Vagina (tissue), 2 donors: ENCODE results near the gene ZSWIM1. TPM values are rescaled to one million over a fixed set of nuclear protein-coding genes. Genes with fewer than 3 reads are reported as not detected.
A peak's percentile ranks its signal among the peaks of the same experiment; 100 is the strongest.

Experiments used
- DNase-seq, 2 donors: peaks; one replicate each; pipeline ENCODE4 v3.0.0-alpha.2; 2017; ENCODE audit errors: extremely low spot score in 2 of 2
- H3K27ac ChIP-seq: fragments of 200-600 bp; sonication (generic); one replicate; pipeline ENCODE4 v1.5.1; 2019
- H3K27me3 ChIP-seq: fragments of 200-600 bp; sonication (generic); one replicate; pipeline ENCODE4 v1.5.1; 2019
- H3K36me3 ChIP-seq, 2 donors: fragments of 200-600 bp; sonication (generic); one replicate each; pipeline ENCODE4 v1.5.1; 2017 to 2019
- H3K4me1 ChIP-seq: fragments of 200-600 bp; sonication (generic); one replicate; pipeline ENCODE4 v1.5.1; 2019
- H3K4me3 ChIP-seq, 2 donors: fragments of 200-600 bp; sonication (generic); 1 replicate in 1 of 2; 2 replicates in 1 of 2; pipeline ENCODE4 v1.5.1; 2016 to 2019
- H3K9me3 ChIP-seq: fragments of 200-600 bp; sonication (generic); one replicate; pipeline ENCODE4 v1.5.1; 2019
- CTCF ChIP-seq, 3 experiments: fragments of 450-650 bp in 2 of 3; fragments of 200-600 bp in 1 of 3; sonication (generic) in 1 of 3; IDR thresholded peaks; one replicate each; pipeline ENCODE4 v1.5.1; 2017 to 2019; ENCODE audit warnings: antibody characterized with exemption in 3 of 3, mild to moderate bottlenecking in 2 of 3, moderate library complexity in 2 of 3
- POLR2A ChIP-seq, 2 donors: fragments of 450-650 bp; IDR thresholded peaks; one replicate each; pipeline ENCODE4 v1.6.1; 2017; ENCODE audit warnings: antibody characterized with exemption in 2 of 2, mild to moderate bottlenecking in 2 of 2, moderate library complexity in 2 of 2
- POLR2AphosphoS5 ChIP-seq, 2 donors: sonication (generic); formaldehyde crosslinking; IDR thresholded peaks; one replicate each; pipeline ENCODE4 v1.9.0; 2017; ENCODE audit warnings: antibody characterized with exemption in 2 of 2, mild to moderate bottlenecking in 2 of 2, low read depth in 1 of 2; ENCODE audit not compliant: insufficient read depth in 1 of 2
- intact Hi-C: fragments of 100-400 bp; cut with DNase I; formaldehyde crosslinking; loops from one replicate; pipeline ENCODE4 v1.15.1; 2023
- total RNA-seq: library from RNA; depleted of rRNA; stranded (reverse); fragments of >200 nt; gene quantifications from one replicate; pipeline ENCODE4 v1.2.3, GENCODE V29; 2016

The ZSWIM1 gene
- total RNA-seq, 1 donor from 2014 or later, result 4.2 TPM

DNA sequence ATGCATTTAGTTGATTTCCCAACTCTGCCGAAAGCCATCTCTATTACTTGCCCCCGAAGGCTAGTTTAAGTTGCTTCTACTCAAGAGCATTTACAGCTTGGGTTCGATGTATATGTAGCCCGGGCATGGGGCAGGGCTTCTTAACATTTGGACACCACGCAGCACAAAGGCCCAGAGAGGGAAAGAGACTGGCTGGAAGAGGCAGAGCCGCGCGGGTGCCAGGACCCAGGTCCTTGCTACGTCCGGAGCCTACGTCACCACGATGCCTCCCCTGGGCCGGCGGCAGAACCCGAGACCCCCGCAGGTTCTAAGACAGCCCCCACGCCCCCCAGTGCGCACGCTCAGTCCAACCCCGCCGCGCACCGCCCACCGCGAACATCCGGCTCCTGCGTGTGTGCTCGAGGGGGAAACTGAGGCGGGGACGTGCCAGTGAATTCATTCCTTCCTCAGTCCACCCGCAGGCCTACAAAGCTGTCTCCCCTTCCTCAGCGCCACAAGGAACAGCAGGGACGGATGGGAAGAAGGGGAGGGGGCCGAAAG is 53.1 kb downstream of the ZSWIM1 start:
- peaks cover 0 to 20% of the 10 kb centered on the region in 2 donors for H3K36me3 ChIP-seq
- intact Hi-C loops, result loop anchor here (2.0 kb wide), 1 partner anchor 43 kb away; the partner anchor contains the start of genes CTSA and NEURL2
- peak overlapping the region; percentile 100 for H3K27ac ChIP-seq
- H3K4me3 ChIP-seq, result peak overlapping the region; percentile 74 to 94
- TF ChIP-seq CTCF (IDR thresholded peaks at IDR 0.05) (no peak), POLR2AphosphoS5 (IDR thresholded peaks at IDR 0.05; ENCODE audit: insufficient read depth in 1 of 2, low read depth in 1 of 2) (no peak), POLR2A (IDR thresholded peaks at IDR 0.05) (no peak)
- H3K4me1 ChIP-seq, result peaks cover 30% of the 10 kb centered on the region
- H3K9me3 ChIP-seq, result no peaks in the 10 kb centered on the region
- H3K27me3 ChIP-seq, result no peaks in the 10 kb centered on the region
- no peak for DNase-seq

Other genes starting within 250 kb of the ZSWIM1 start
- gene WFDC9, start 249.9 kb upstream of the ZSWIM1 start, total RNA-seq, result not detected
- gene WFDC11, start 211.0 kb upstream of the ZSWIM1 start, total RNA-seq, result not detected
- gene WFDC13, start 179.2 kb upstream of the ZSWIM1 start, total RNA-seq, result not detected
- not detected for gene WFDC10B, start 176.2 kb upstream of the ZSWIM1 start, total RNA-seq
- not detected for gene SPINT4, start 158.9 kb upstream of the ZSWIM1 start, total RNA-seq
- gene WFDC3, start 89.3 kb upstream of the ZSWIM1 start, total RNA-seq, result not detected
- 33.6 TPM for gene DNTTIP1, start 89.3 kb upstream of the ZSWIM1 start, total RNA-seq
- 7.6 TPM for gene UBE2C, start 68.6 kb upstream of the ZSWIM1 start, total RNA-seq
- gene TNNC2, start 53.9 kb upstream of the ZSWIM1 start, total RNA-seq, result not detected
- 145 TPM for gene SNX21, start 47.4 kb upstream of the ZSWIM1 start, total RNA-seq
- 50.6 TPM for gene ACOT8, start 23.8 kb upstream of the ZSWIM1 start, total RNA-seq
- gene ZSWIM3, start 23.6 kb upstream of the ZSWIM1 start, total RNA-seq, result 2.9 TPM
- 7.1 TPM for gene SPATA25, start 6.4 kb downstream of the ZSWIM1 start, total RNA-seq
- 15.2 TPM for gene NEURL2, start 10.0 kb downstream of the ZSWIM1 start, total RNA-seq
- gene CTSA, start 10.1 kb downstream of the ZSWIM1 start, total RNA-seq, result 114 TPM
- 292 TPM for gene PLTP, start 30.9 kb downstream of the ZSWIM1 start, total RNA-seq
- 36.6 TPM for gene PCIF1, start 53.5 kb downstream of the ZSWIM1 start, total RNA-seq
- gene ZNF335, start 91.0 kb downstream of the ZSWIM1 start, total RNA-seq, result 24.1 TPM
- 1.7 TPM for gene MMP9, start 127.7 kb downstream of the ZSWIM1 start, total RNA-seq
- not detected for gene SLC12A5, start 148.0 kb downstream of the ZSWIM1 start, total RNA-seq
- gene NCOA5, start 208.7 kb downstream of the ZSWIM1 start, total RNA-seq, result 33.9 TPM
- 24.6 TPM for gene CD40, start 237.1 kb downstream of the ZSWIM1 start, total RNA-seq